Gastroesophageal sphincter (tissue), 3 donors: ENCODE data around the gene ANAPC5.
"Not testable (repeated sequence)": the region's sequence is repeated elsewhere in the genome, so short reads cannot be mapped to it uniquely, and the experiment has no call there.

Experiments
- CTCF ChIP-seq, 4 experiments: fragments of 200-600 bp in 2 of 4; fragments of 450-650 bp in 2 of 4; sonication (generic) in 1 of 4; IDR thresholded peaks; one replicate each; pipeline ENCODE4 v1.5.1; 2017 to 2019; ENCODE audit warnings: antibody characterized with exemption in 4 of 4, mild to moderate bottlenecking in 2 of 4, moderate library complexity in 2 of 4
- EP300 ChIP-seq: sonication (generic); formaldehyde crosslinking; IDR thresholded peaks from one replicate; pipeline ENCODE4 v1.6.1; 2017; ENCODE audit warnings: antibody characterized with exemption, mild to moderate bottlenecking
- POLR2A ChIP-seq, 2 donors: fragments of 450-650 bp; IDR thresholded peaks; one replicate each; pipeline ENCODE4 v1.6.1; 2017; ENCODE audit warnings: antibody characterized with exemption in 2 of 2, mild to moderate bottlenecking in 2 of 2, moderate library complexity in 1 of 2
- POLR2AphosphoS5 ChIP-seq: sonication (generic); formaldehyde crosslinking; IDR thresholded peaks from one replicate; pipeline ENCODE4 v1.6.1; 2017; ENCODE audit warnings: antibody characterized with exemption

- TF ChIP-seq CTCF (IDR thresholded peaks at IDR 0.05); EP300; POLR2A (IDR thresholded peaks at IDR 0.05); POLR2AphosphoS5: not testable (repeated sequence)
Measured at GRCh38 chr12:121384891-121385290, 32.7 kb upstream of the ANAPC5 start.
